HCT116 (cell line): Measurements from ENCODE around the gene DENND1A. TPM values are rescaled to one million over a fixed set of nuclear protein-coding genes. Genes with fewer than 3 reads are reported as not detected.

ENCODE experiments used
- ATAC-seq: fragments of 200-7000 bp; cut with Tn5 transposase; 2 replicates; pipeline ENCODE4 v1.9.1; 2020; ENCODE audit warnings: mild to moderate bottlenecking, moderate library complexity
- BruUV-seq: library from RNA; stranded (reverse); fragments of 400-500 nt; replicated peaks from 2 replicates; lab custom pipeline; 2021; lab: Mats Ljungman, UMichigan
- CTCF ChIA-PET: fragments of 300-600 bp; sonication (Branson Sonifier 250); formaldehyde crosslinking; loops from one replicate; lab custom pipeline; 2021; ENCODE audit warnings: antibody characterized with exemption; lab: Charles Lee
- POLR2A ChIA-PET: fragments of 300-600, 350-600 bp; sonication (Branson Sonifier 250); formaldehyde crosslinking; loops from one replicate; lab custom pipeline; 2021; ENCODE audit warnings: antibody characterized with exemption; lab: Charles Lee
- RAD21 ChIA-PET, 2 experiments: fragments of 300-600 bp; sonication (Branson Sonifier 250); formaldehyde crosslinking; loops; one replicate each; lab custom pipeline; 2023; ENCODE audit warnings: low total read pairs in 2 of 2; ENCODE audit not compliant: uncharacterized antibody in 2 of 2, unreplicated experiment in 2 of 2, low non-redundant PET in 1 of 2; lab: Charles Lee
- DNase-seq: peaks from one replicate; pipeline ENCODE4 v3.0.0-alpha.2; 2010; ENCODE audit warnings: low read depth, low spot score
- H2AFZ ChIP-seq: fragments of 200-600 bp; shearing (Covaris generic), sonication (generic); 2 replicates; pipeline ENCODE4 v1.6.1; 2017; ENCODE audit warnings: low read depth, mixed run types, mixed read lengths, antibody characterized with exemption, low read length; ENCODE audit not compliant: poor library complexity, severe bottlenecking
- H3K27ac ChIP-seq: 2 replicates; pipeline ENCODE4 v1.5.1; 2012; ENCODE audit warnings: low read depth, low read length
- H3K27me3 ChIP-seq: fragments of 200-600 bp; sonication (generic); 2 replicates; pipeline ENCODE4 v1.6.1; 2016; ENCODE audit warnings: mixed run types, low read length, mixed read lengths; ENCODE audit not compliant: insufficient read depth
- H3K36me3 ChIP-seq, 2 experiments: fragments of 200-500 bp in 1 of 2; fragments of 200-600 bp in 1 of 2; sonication (Bioruptor generic) in 1 of 2; sonication (generic) in 1 of 2; 2 replicates each; pipeline versions ENCODE4 v1.5.1 to v1.6.1; 2014 to 2016; ENCODE audit warnings: low read length in 2 of 2, inconsistent platforms in 1 of 2, mixed read lengths in 1 of 2, mixed run types in 1 of 2; ENCODE audit not compliant: insufficient read depth in 2 of 2, control insufficient read depth in 1 of 2
- H3K4me1 ChIP-seq, 2 experiments: fragments of 200-600 bp in 1 of 2; sonication (generic) in 1 of 2; 2 replicates each; pipeline versions ENCODE4 v1.5.1 to v1.6.1; 2012 to 2017; ENCODE audit warnings: low read length in 2 of 2, inconsistent platforms in 1 of 2, mild to moderate bottlenecking in 1 of 2, mixed read lengths in 1 of 2, mixed run types in 1 of 2, moderate library complexity in 1 of 2; ENCODE audit not compliant: insufficient read depth in 2 of 2, control insufficient read depth in 1 of 2
- H3K4me2 ChIP-seq: fragments of 200-600 bp; sonication (generic); 2 replicates; pipeline ENCODE4 v1.6.1; 2017; ENCODE audit warnings: mixed run types, low read length, mixed read lengths
- H3K4me3 ChIP-seq, 2 experiments: fragments of 200-600 bp in 1 of 2; sonication (generic) in 1 of 2; replicated peaks in 1 of 2; 2 replicates each; pipeline ENCODE4 v1.5.1; 2011 to 2016; ENCODE audit warnings: low read length in 2 of 2, control low read depth in 1 of 2, low read depth in 1 of 2, mild to moderate bottlenecking in 1 of 2, mixed read lengths in 1 of 2, mixed run types in 1 of 2
- H3K79me2 ChIP-seq: fragments of 200-600 bp; sonication (generic); 2 replicates; pipeline ENCODE4 v1.6.1; 2017; ENCODE audit warnings: mild to moderate bottlenecking, mixed run types, low read length, moderate library complexity, mixed read lengths; ENCODE audit not compliant: insufficient read depth
- H3K9ac ChIP-seq: fragments of 200-600 bp; sonication (generic); 2 replicates; pipeline ENCODE4 v1.6.1; 2016; ENCODE audit warnings: low read length, mixed read lengths
- H3K9me2 ChIP-seq: fragments of 200-600 bp; sonication (generic), shearing (Covaris generic); 2 replicates; pipeline ENCODE4 v1.6.1; 2017; ENCODE audit warnings: mixed run types, mild to moderate bottlenecking, moderate library complexity; ENCODE audit not compliant: insufficient read depth
- H3K9me3 ChIP-seq, 2 experiments: fragments of 200-500 bp in 1 of 2; fragments of 200-600 bp in 1 of 2; sonication (Bioruptor generic) in 1 of 2; sonication (generic) in 1 of 2; 2 replicates each; pipeline ENCODE4 v1.6.1; 2014 to 2017; ENCODE audit warnings: low read length in 2 of 2, mixed read lengths in 2 of 2, inconsistent platforms in 1 of 2, low read depth in 1 of 2, mild to moderate bottlenecking in 1 of 2, mixed run types in 1 of 2, moderate library complexity in 1 of 2; ENCODE audit not compliant: control insufficient read depth in 1 of 2, insufficient read depth in 1 of 2
- H4K20me1 ChIP-seq: fragments of 200-600 bp; sonication (generic), shearing (Covaris generic); 2 replicates; pipeline ENCODE4 v1.6.1; 2017; ENCODE audit warnings: mixed run types, mild to moderate bottlenecking, moderate library complexity; ENCODE audit not compliant: insufficient read depth
- CEBPB ChIP-seq: IDR thresholded peaks from 2 replicates; pipeline ENCODE4 v1.6.1; 2012; ENCODE audit warnings: low read depth
- ELF1 ChIP-seq: IDR thresholded peaks from 2 replicates; pipeline ENCODE4 v1.6.1; 2012; ENCODE audit warnings: low read depth, borderline replicate concordance
- EZH2phosphoT487 ChIP-seq: fragments of 200-600 bp; IDR thresholded peaks from 2 replicates; pipeline ENCODE4 v1.6.1; 2018; ENCODE audit warnings: antibody characterized with exemption, borderline replicate concordance
- JUND ChIP-seq: IDR thresholded peaks from 2 replicates; pipeline ENCODE4 v1.6.1; 2012
- TCF7L2 ChIP-seq: IDR thresholded peaks from 2 replicates; pipeline ENCODE4 v1.7.0; 2011; ENCODE audit warnings: borderline replicate concordance, inconsistent platforms; ENCODE audit not compliant: insufficient read depth, insufficient read length; ENCODE audit errors: extremely low read depth
- intact Hi-C: fragments of 100-400 bp; cut with micrococcal nuclease; formaldehyde crosslinking; loops from 2 replicates; pipeline ENCODE4 v1.10.0; 2022
- total RNA-seq: library from RNA; stranded (reverse); gene quantifications from one replicate; pipeline ENCODE4 v1.2.1, GENCODE V29; 2021; ENCODE audit not compliant: unreplicated experiment
- TF ChIP-seq, protein P1 (sequence below): IDR thresholded peaks from 2 replicates; pipeline ENCODE4 v1.6.1; 2011; ENCODE audit warnings: mild to moderate bottlenecking, low read length, moderate library complexity; ENCODE audit not compliant: insufficient replicate concordance; ENCODE audit errors: extremely low read depth
- TF ChIP-seq, protein P2 (sequence below): IDR thresholded peaks from 2 replicates; pipeline ENCODE4 v1.6.1; 2012; ENCODE audit warnings: low read depth
- TF ChIP-seq, protein P3 (sequence below): IDR thresholded peaks from 2 replicates; pipeline ENCODE4 v1.6.1; 2012

The DENND1A gene
- total RNA-seq, 1 experiment from 2014 or later = 33.0 TPM

DNA sequence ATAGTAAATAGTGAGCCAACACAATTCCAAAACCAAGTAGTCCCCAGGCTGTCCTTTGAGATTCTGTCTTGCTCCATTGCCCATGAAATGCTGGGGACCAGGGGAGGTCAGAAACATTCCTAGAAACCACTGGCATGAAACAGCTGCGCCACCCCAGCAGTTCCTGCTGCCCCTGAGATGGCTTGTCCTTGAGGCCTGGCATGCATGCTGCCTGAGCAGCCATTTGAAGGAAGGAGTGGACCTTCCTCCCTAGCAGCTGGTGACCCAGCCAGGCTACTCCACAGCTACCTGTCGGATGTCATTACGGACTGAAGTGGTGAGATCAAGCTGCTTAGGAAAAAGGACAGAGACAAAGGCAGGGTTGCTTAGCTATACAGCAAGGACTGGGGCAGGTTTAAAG, 260.6 kb downstream of the DENND1A start:
- Histone ChIP-seq H3K79me2 (no peaks in the 10 kb centered on the region), H3K9me3 (peaks cover 0 to 7% of the 10 kb centered on the region in 2 experiments; a peak in 1 of 4 replicates), H3K9ac (no peak overlapping the region), H3K4me2 (no peak overlapping the region), H3K9me2 (no peaks in the 10 kb centered on the region), H4K20me1 (no peaks in the 10 kb centered on the region), H3K27me3 (no peaks in the 10 kb centered on the region), H3K36me3 (no peaks in the 10 kb centered on the region), H3K4me1 (no peaks in the 10 kb centered on the region), H3K4me3 (no peak overlapping the region), H2AFZ (no peak overlapping the region), H3K27ac (no peak overlapping the region)
- ChIA-PET RAD21 (no interaction called here), POLR2A (interaction anchor here (1.2 kb wide), 1 partner anchor 15 kb away, joined by 3 read pairs; no protein-coding TSS in a partner anchor), CTCF (no interaction called here)
- DNase-seq (no peak), ATAC-seq (no peak)
- no peak for TF ChIP-seq JUND
- TF ChIP-seq, protein P1, sequence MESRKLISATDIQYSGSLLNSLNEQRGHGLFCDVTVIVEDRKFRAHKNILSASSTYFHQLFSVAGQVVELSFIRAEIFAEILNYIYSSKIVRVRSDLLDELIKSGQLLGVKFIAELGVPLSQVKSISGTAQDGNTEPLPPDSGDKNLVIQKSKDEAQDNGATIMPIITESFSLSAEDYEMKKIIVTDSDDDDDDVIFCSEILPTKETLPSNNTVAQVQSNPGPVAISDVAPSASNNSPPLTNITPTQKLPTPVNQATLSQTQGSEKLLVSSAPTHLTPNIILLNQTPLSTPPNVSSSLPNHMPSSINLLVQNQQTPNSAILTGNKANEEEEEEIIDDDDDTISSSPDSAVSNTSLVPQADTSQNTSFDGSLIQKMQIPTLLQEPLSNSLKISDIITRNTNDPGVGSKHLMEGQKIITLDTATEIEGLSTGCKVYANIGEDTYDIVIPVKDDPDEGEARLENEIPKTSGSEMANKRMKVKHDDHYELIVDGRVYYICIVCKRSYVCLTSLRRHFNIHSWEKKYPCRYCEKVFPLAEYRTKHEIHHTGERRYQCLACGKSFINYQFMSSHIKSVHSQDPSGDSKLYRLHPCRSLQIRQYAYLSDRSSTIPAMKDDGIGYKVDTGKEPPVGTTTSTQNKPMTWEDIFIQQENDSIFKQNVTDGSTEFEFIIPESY = no peak
- TF ChIP-seq, protein P2, sequence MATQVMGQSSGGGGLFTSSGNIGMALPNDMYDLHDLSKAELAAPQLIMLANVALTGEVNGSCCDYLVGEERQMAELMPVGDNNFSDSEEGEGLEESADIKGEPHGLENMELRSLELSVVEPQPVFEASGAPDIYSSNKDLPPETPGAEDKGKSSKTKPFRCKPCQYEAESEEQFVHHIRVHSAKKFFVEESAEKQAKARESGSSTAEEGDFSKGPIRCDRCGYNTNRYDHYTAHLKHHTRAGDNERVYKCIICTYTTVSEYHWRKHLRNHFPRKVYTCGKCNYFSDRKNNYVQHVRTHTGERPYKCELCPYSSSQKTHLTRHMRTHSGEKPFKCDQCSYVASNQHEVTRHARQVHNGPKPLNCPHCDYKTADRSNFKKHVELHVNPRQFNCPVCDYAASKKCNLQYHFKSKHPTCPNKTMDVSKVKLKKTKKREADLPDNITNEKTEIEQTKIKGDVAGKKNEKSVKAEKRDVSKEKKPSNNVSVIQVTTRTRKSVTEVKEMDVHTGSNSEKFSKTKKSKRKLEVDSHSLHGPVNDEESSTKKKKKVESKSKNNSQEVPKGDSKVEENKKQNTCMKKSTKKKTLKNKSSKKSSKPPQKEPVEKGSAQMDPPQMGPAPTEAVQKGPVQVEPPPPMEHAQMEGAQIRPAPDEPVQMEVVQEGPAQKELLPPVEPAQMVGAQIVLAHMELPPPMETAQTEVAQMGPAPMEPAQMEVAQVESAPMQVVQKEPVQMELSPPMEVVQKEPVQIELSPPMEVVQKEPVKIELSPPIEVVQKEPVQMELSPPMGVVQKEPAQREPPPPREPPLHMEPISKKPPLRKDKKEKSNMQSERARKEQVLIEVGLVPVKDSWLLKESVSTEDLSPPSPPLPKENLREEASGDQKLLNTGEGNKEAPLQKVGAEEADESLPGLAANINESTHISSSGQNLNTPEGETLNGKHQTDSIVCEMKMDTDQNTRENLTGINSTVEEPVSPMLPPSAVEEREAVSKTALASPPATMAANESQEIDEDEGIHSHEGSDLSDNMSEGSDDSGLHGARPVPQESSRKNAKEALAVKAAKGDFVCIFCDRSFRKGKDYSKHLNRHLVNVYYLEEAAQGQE = no peak
- no peak for TF ChIP-seq ELF1
- TF ChIP-seq TCF7L2 = no peak
- TF ChIP-seq, protein P3, sequence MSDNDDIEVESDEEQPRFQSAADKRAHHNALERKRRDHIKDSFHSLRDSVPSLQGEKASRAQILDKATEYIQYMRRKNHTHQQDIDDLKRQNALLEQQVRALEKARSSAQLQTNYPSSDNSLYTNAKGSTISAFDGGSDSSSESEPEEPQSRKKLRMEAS = no peak
- no peak for TF ChIP-seq EZH2phosphoT487
- no peak for TF ChIP-seq CEBPB
- BruUV-seq = no TSS peak
- intact Hi-C loops = no loop called here
